Measurements from ENCODE around the gene VIL1. TPM values are rescaled to one million over a fixed set of nuclear protein-coding genes. Genes with fewer than 3 reads are reported as not detected.

The VIL1 gene
- total and polyA plus RNA-seq, 2 of the 8 experiments (the other 6 are each of a cell fraction or from before 2014, with no cell fraction given), result 6.2 to 7.0 TPM

DNA sequence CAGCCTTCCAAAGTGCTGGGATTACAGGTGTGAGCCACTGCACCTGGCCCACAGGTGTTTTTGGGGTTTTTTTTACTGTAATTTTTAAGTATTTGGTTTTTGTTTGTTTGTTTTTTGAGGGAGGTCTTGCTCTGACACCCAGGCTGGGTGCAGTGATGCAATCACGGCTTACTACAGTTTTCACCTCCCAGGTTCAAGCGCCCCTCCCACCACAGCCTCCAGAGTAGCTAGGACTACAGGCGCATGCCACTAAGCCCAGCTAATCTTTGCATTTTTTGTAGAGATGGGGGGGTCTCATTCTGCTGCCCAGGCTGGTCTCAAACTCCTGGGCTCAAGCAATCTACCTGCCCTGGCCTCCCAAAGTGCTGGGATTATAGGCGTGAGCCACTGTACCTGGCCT lies 44.1 kb upstream of the VIL1 start:
- no peak overlapping the region for H3K4ac ChIP-seq (replicated peaks; ENCODE audit: insufficient read length, low read depth, low read length)
- H3K36me3 ChIP-seq (ENCODE audit: control insufficient read depth in 2 of 4, insufficient read depth in 4 of 4, low read length in 3 of 4), result no peaks in the 10 kb centered on the region
- DNase-seq (ENCODE audit: low read depth in 1 of 2, low spot score in 2 of 2), result no peak
- no peak overlapping the region for H4K91ac ChIP-seq (replicated peaks; ENCODE audit: insufficient read length, low read length)
- no peak overlapping the region for H3K56ac ChIP-seq (replicated peaks; ENCODE audit: insufficient read length, low read depth, low read length)
- no peak overlapping the region for H4K5ac ChIP-seq (ENCODE audit: insufficient read length, low read depth, low read length)
- no peak overlapping the region for H2BK5ac ChIP-seq (ENCODE audit: low read depth, low read length)
- no peaks in the 10 kb centered on the region for H3K79me2 ChIP-seq (ENCODE audit: control insufficient read depth in 1 of 2, insufficient read depth in 2 of 2, low read length in 2 of 2)
- H3K18ac ChIP-seq (ENCODE audit: extremely low read depth, low read length), result no peak overlapping the region
- H3K4me1 ChIP-seq (replicated peaks in 1 of 4; ENCODE audit: control insufficient read depth in 3 of 4, insufficient read depth in 4 of 4, low read length in 3 of 4), result no peaks in the 10 kb centered on the region
- ChIA-PET POLR2A (ENCODE audit: partially characterized antibody) (interaction anchor here (1.4 kb wide), 1 partner anchor 9 kb away, joined by 4 read pairs; no protein-coding TSS in a partner anchor), CTCF (ENCODE audit: partially characterized antibody) (interaction anchor here (1.1 to 1.2 kb wide), 2 partner anchors 10 to 80 kb away, joined by 3 read pairs; no protein-coding TSS in a partner anchor)
- H3K4me3 ChIP-seq (ENCODE audit: extremely low read depth in 1 of 4, insufficient read depth in 2 of 4, low read depth in 3 of 4, low read length in 4 of 4), result no peak overlapping the region
- H3K14ac ChIP-seq (ENCODE audit: insufficient read length), result no peak overlapping the region
- no peak overlapping the region for H3K4me2 ChIP-seq (ENCODE audit: insufficient read depth in 1 of 2, low read depth in 2 of 2, low read length in 2 of 2)
- FAIRE-seq, result no peak
- no peaks in the 10 kb centered on the region for H3K23me2 ChIP-seq (ENCODE audit: low read depth, low read length)
- no peaks in the 10 kb centered on the region for H3K9me3 ChIP-seq (ENCODE audit: insufficient read depth in 2 of 2, low read depth in 1 of 2, low read length in 1 of 2)
- no peak overlapping the region for H3K23ac ChIP-seq (ENCODE audit: insufficient read length)
- no peak overlapping the region for H3K9ac ChIP-seq (replicated peaks in 1 of 4; ENCODE audit: extremely low read depth in 1 of 4, low read depth in 3 of 4, low read length in 3 of 4)
- H4K20me1 ChIP-seq (replicated peaks in 1 of 2; ENCODE audit: control insufficient read depth in 1 of 2, insufficient read depth in 2 of 2, low read length in 2 of 2), result no peaks in the 10 kb centered on the region
- H2AK5ac ChIP-seq (ENCODE audit: low read depth, low read length), result no peak overlapping the region
- H2BK120ac ChIP-seq (replicated peaks; ENCODE audit: low read depth, low read length), result no peak overlapping the region
- TF ChIP-seq EGR1 (IDR thresholded peaks at IDR 0.05; ENCODE audit: borderline replicate concordance, low read depth, low read length) (no peak), CEBPB (IDR thresholded peaks at IDR 0.05; ENCODE audit: low read depth, low read length) (peak; percentile 30; the same call in 1 of the 2 replicates)
- H2AFZ ChIP-seq (ENCODE audit: low read length), result no peak overlapping the region
- WGBS, 2 experiments (ENCODE audit: extremely low coverage in 1 of 2, insufficient coverage in 1 of 2, insufficient read length in 1 of 2, insufficient replicate concordance in 2 of 2, low coverage in 1 of 2, low lambda C conversion rate in 2 of 2, missing lambda C conversion rate in 1 of 2), result 88% methylated on average over 4 of the region's 4 CpGs; no CpG with 5 or more reads in 1 of the 2 experiments
- no peak overlapping the region for H2BK20ac ChIP-seq (ENCODE audit: low read length)
- no peaks in the 10 kb centered on the region for H3K27me3 ChIP-seq (replicated peaks in 1 of 4; ENCODE audit: control insufficient read depth in 3 of 4, extremely low read depth in 1 of 4, insufficient read depth in 3 of 4, low read length in 3 of 4)
- no peaks in the 10 kb centered on the region for H3K79me1 ChIP-seq (ENCODE audit: low read depth, low read length)
- H2BK12ac ChIP-seq (ENCODE audit: low read depth, low read length), result no peak overlapping the region
- no peak overlapping the region for H4K8ac ChIP-seq (ENCODE audit: extremely low read depth, insufficient read depth, low read length)
- no peak overlapping the region for H3K27ac ChIP-seq (ENCODE audit: low read depth, low read length)
- no peak overlapping the region for H2BK15ac ChIP-seq (ENCODE audit: low read length)
